SK-N-SH (cell line): ENCODE data around the gene DLG1. TPM values are rescaled to one million over a fixed set of nuclear protein-coding genes. Genes with fewer than 3 reads are reported as not detected.

Experiments used
- CTCF ChIA-PET: fragments of 300-600, 350-600 bp; formaldehyde crosslinking; extraction: SDS; loops from one replicate; lab custom pipeline; 2021; lab: Yijun Ruan, JAX
- POLR2A ChIA-PET: fragments of 350-600 bp; sonication (Branson Sonifier 250); formaldehyde crosslinking; extraction: SDS; loops from one replicate; lab custom pipeline; 2020; ENCODE audit warnings: antibody characterized with exemption, inconsistent platforms; lab: Yijun Ruan, JAX
- DNase-seq: peaks from one replicate; pipeline ENCODE4 v3.0.0; 2012
- H2AFZ ChIP-seq: fragments of 200-600 bp; sonication (generic); 2 replicates; pipeline ENCODE4 v1.8.1; 2016; ENCODE audit warnings: antibody characterized with exemption, mild to moderate bottlenecking, low read depth
- H3F3A ChIP-seq: fragments of 200-600 bp; sonication (generic); replicated peaks from 2 replicates; pipeline ENCODE3; 2016; ENCODE audit warnings: antibody characterized with exemption, mild to moderate bottlenecking; ENCODE audit not compliant: insufficient read depth
- H3K27ac ChIP-seq, 2 experiments: fragments of 200-500 bp in 1 of 2; fragments of 200-600 bp in 1 of 2; sonication (Bioruptor generic) in 1 of 2; sonication (generic), shearing (Covaris generic) in 1 of 2; 2 replicates each; pipeline versions ENCODE4 v1.5.1 to v1.6.1; 2014 to 2016; ENCODE audit warnings: low read depth in 2 of 2, inconsistent platforms in 1 of 2, low read length in 1 of 2, mild to moderate bottlenecking in 1 of 2, mixed read lengths in 1 of 2
- H3K27me3 ChIP-seq: fragments of 200-600 bp; sonication (generic), shearing (Covaris generic); 2 replicates; pipeline ENCODE4 v1.6.1; 2016; ENCODE audit warnings: mixed run types; ENCODE audit not compliant: insufficient read depth
- H3K36me3 ChIP-seq, 2 experiments: fragments of 200-500 bp in 1 of 2; fragments of 200-600 bp in 1 of 2; sonication (Bioruptor generic) in 1 of 2; sonication (generic) in 1 of 2; replicated peaks in 1 of 2; 2 replicates each; pipeline versions ENCODE3 to v1.5.1; 2014 to 2016; ENCODE audit warnings: low read length in 1 of 2, mild to moderate bottlenecking in 1 of 2; ENCODE audit not compliant: insufficient read depth in 2 of 2, control insufficient read depth in 1 of 2
- H3K4me1 ChIP-seq, 2 experiments: fragments of 200-500 bp in 1 of 2; fragments of 200-600 bp in 1 of 2; sonication (Bioruptor generic) in 1 of 2; sonication (generic), shearing (Covaris generic) in 1 of 2; 2 replicates each; pipeline versions ENCODE4 v1.5.1 to v1.6.1; 2014 to 2016; ENCODE audit warnings: low read depth in 1 of 2, low read length in 1 of 2, mixed run types in 1 of 2; ENCODE audit not compliant: insufficient read depth in 2 of 2, control insufficient read depth in 1 of 2
- H3K4me2 ChIP-seq: fragments of 200-600 bp; sonication (generic), shearing (Covaris generic); 2 replicates; pipeline ENCODE4 v1.6.1; 2017; ENCODE audit warnings: mixed run types
- H3K4me3 ChIP-seq, 2 experiments: fragments of 200-500 bp in 1 of 2; fragments of 200-600 bp in 1 of 2; sonication (Bioruptor generic) in 1 of 2; sonication (generic), shearing (Covaris generic) in 1 of 2; 2 replicates each; pipeline versions ENCODE4 v1.5.1 to v1.8.1; 2014 to 2016; ENCODE audit warnings: low read depth in 2 of 2, inconsistent platforms in 1 of 2, low read length in 1 of 2, mild to moderate bottlenecking in 1 of 2, mixed read lengths in 1 of 2, moderate library complexity in 1 of 2
- H3K79me2 ChIP-seq: fragments of 200-600 bp; sonication (generic); 2 replicates; pipeline ENCODE4 v1.8.1; 2017; ENCODE audit warnings: mild to moderate bottlenecking; ENCODE audit not compliant: insufficient read depth
- H3K9ac ChIP-seq: fragments of 200-600 bp; sonication (generic); 2 replicates; pipeline ENCODE4 v1.6.1; 2017; ENCODE audit warnings: mixed run types
- H3K9me2 ChIP-seq: fragments of 200-600 bp; sonication (generic); 2 replicates; pipeline ENCODE4 v1.6.1; 2017; ENCODE audit warnings: mixed run types
- H3K9me3 ChIP-seq: fragments of 200-600 bp; sonication (generic); 2 replicates; pipeline ENCODE4 v1.6.1; 2017; ENCODE audit warnings: mixed run types, mild to moderate bottlenecking, moderate library complexity
- H4K20me1 ChIP-seq: fragments of 200-600 bp; sonication (generic); 2 replicates; pipeline ENCODE4 v1.6.1; 2017; ENCODE audit warnings: mild to moderate bottlenecking, mixed run types; ENCODE audit not compliant: insufficient read depth
- CHD2 ChIP-seq: fragments of 150-350 bp; IDR thresholded peaks from 2 replicates; pipeline ENCODE4 v1.6.1; 2018; ENCODE audit warnings: low read length; ENCODE audit not compliant: partially characterized antibody
- ELF1 ChIP-seq: IDR thresholded peaks from 2 replicates; pipeline ENCODE4 v1.4.0; 2012
- EP300 ChIP-seq, 2 experiments: IDR thresholded peaks; 2 replicates each; pipeline versions ENCODE4 v1.4.0 to v1.6.1; 2012; ENCODE audit warnings: borderline replicate concordance in 1 of 2, low read depth in 1 of 2, low read length in 1 of 2
- FOXJ3 ChIP-seq: sonication (generic); formaldehyde crosslinking; IDR thresholded peaks from 2 replicates; pipeline ENCODE4 v1.5.1; 2020; ENCODE audit warnings: mild to moderate bottlenecking, missing genetic modification reagents
- FOXM1 ChIP-seq: IDR thresholded peaks from 2 replicates; pipeline ENCODE4 v1.4.0; 2012; ENCODE audit warnings: low read depth, mild to moderate bottlenecking
- GATA2 ChIP-seq: sonication (generic); formaldehyde crosslinking; IDR thresholded peaks from 2 replicates; pipeline ENCODE4 v1.5.0; 2020; ENCODE audit warnings: mild to moderate bottlenecking, missing genetic modification reagents
- JUND ChIP-seq: IDR thresholded peaks from 2 replicates; pipeline ENCODE4 v1.4.0; 2012
- MXI1 ChIP-seq: IDR thresholded peaks from 2 replicates; pipeline ENCODE4 v1.6.1; 2012; ENCODE audit warnings: mild to moderate bottlenecking, low read depth, low read length, improper control_type of control experiment
- NFIC ChIP-seq: IDR thresholded peaks from 2 replicates; pipeline ENCODE4 v1.4.0; 2012; ENCODE audit warnings: borderline replicate concordance
- RFX5 ChIP-seq: IDR thresholded peaks from 2 replicates; pipeline ENCODE4 v1.6.1; 2012; ENCODE audit warnings: mild to moderate bottlenecking, improper control_type of control experiment, low read length
- TCF12 ChIP-seq: IDR thresholded peaks from 2 replicates; pipeline ENCODE4 v1.4.0; 2012
- WGBS: methylation state at CpG from one replicate; pipeline ENCODE4 v1.1.6; 2017; ENCODE audit warnings: low lambda C conversion rate; 5-methylcytosine and 5-hydroxymethylcytosine counted together
- polyA plus RNA-seq, 3 experiments: library from polyadenylated mRNA; depleted of rRNA; stranded (reverse); fragments of >200 nt; gene quantifications; 2 replicates each; pipeline ENCODE4 v1.2.3, GENCODE V29; 2012
- TF ChIP-seq, protein P1 (sequence below): IDR thresholded peaks from 2 replicates; pipeline ENCODE4 v1.6.1; 2012; ENCODE audit warnings: mild to moderate bottlenecking, low read depth, low read length, moderate library complexity
- TF ChIP-seq, protein P2 (sequence below): IDR thresholded peaks from 2 replicates; pipeline ENCODE4 v1.4.0; 2012; ENCODE audit warnings: low read depth, borderline replicate concordance
- TF ChIP-seq, protein P3 (sequence below): fragments of 150-350 bp; IDR thresholded peaks from 2 replicates; pipeline ENCODE4 v1.6.1; 2016; ENCODE audit warnings: mild to moderate bottlenecking, low read depth, low read length
- TF ChIP-seq, protein P4 (sequence below): IDR thresholded peaks from 2 replicates; pipeline ENCODE4 v1.4.0; 2012; ENCODE audit warnings: low read depth, borderline replicate concordance

The DLG1 gene
- polyA plus RNA-seq, 1 of the 3 experiments (the other 2 are of a cell fraction) = 16.5 TPM

DNA sequence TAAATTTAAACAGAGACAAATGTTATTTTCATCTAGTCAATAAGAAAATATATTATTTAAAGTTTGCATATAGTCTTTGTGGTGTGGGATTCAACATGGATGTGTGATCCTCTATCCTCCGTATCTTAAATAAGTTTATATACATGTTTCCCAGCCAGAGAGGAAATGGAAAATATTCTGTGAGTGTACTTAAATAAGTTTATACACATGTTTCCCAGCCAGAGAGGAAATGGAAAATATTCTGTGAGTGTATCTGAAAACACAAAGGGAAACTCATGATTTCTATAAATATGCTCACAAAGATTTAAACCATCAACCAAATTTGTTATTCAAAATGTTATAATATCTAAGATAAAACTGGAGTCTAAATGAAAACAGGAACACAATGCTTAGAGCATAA, 158.8 kb downstream of the DLG1 start:
- no peaks in the 10 kb centered on the region for H3K27me3 ChIP-seq
- H3K4me3 ChIP-seq = no peak overlapping the region
- no peaks in the 10 kb centered on the region for H3K4me1 ChIP-seq
- no peaks in the 10 kb centered on the region for H3K9me2 ChIP-seq
- H3K79me2 ChIP-seq = no peaks in the 10 kb centered on the region
- ChIA-PET CTCF (interaction anchor here (1.2 kb wide), 1 partner anchor 110 kb away, joined by 4 read pairs; the partner anchor contains the start of gene MELTF), POLR2A (no interaction called here)
- H3K36me3 ChIP-seq = peaks cover 53 to 69% of the 10 kb centered on the region in 2 experiments
- H4K20me1 ChIP-seq = no peaks in the 10 kb centered on the region
- no peak overlapping the region for H2AFZ ChIP-seq
- no peaks in the 10 kb centered on the region for H3K9me3 ChIP-seq
- H3F3A ChIP-seq = no peaks in the 10 kb centered on the region
- no peak overlapping the region for H3K27ac ChIP-seq
- DNase-seq = no peak
- no peak overlapping the region for H3K9ac ChIP-seq
- no peak for TF ChIP-seq JUND
- no peak for TF ChIP-seq MXI1
- TF ChIP-seq CHD2 = no peak
- TF ChIP-seq, protein P1, sequence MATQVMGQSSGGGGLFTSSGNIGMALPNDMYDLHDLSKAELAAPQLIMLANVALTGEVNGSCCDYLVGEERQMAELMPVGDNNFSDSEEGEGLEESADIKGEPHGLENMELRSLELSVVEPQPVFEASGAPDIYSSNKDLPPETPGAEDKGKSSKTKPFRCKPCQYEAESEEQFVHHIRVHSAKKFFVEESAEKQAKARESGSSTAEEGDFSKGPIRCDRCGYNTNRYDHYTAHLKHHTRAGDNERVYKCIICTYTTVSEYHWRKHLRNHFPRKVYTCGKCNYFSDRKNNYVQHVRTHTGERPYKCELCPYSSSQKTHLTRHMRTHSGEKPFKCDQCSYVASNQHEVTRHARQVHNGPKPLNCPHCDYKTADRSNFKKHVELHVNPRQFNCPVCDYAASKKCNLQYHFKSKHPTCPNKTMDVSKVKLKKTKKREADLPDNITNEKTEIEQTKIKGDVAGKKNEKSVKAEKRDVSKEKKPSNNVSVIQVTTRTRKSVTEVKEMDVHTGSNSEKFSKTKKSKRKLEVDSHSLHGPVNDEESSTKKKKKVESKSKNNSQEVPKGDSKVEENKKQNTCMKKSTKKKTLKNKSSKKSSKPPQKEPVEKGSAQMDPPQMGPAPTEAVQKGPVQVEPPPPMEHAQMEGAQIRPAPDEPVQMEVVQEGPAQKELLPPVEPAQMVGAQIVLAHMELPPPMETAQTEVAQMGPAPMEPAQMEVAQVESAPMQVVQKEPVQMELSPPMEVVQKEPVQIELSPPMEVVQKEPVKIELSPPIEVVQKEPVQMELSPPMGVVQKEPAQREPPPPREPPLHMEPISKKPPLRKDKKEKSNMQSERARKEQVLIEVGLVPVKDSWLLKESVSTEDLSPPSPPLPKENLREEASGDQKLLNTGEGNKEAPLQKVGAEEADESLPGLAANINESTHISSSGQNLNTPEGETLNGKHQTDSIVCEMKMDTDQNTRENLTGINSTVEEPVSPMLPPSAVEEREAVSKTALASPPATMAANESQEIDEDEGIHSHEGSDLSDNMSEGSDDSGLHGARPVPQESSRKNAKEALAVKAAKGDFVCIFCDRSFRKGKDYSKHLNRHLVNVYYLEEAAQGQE = no peak
- TF ChIP-seq FOXM1 = no peak
- TF ChIP-seq, protein P2, sequence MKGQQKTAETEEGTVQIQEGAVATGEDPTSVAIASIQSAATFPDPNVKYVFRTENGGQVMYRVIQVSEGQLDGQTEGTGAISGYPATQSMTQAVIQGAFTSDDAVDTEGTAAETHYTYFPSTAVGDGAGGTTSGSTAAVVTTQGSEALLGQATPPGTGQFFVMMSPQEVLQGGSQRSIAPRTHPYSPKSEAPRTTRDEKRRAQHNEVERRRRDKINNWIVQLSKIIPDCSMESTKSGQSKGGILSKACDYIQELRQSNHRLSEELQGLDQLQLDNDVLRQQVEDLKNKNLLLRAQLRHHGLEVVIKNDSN = no peak
- no peak for TF ChIP-seq GATA2 (CRISPR knock-in tag)
- TF ChIP-seq EP300 (IDR thresholded peaks at IDR 0.05; ENCODE audit: borderline replicate concordance in 1 of 2, low read depth in 1 of 2, low read length in 1 of 2) = no peak
- no peak overlapping the region for H3K4me2 ChIP-seq
- WGBS = 95% methylated on average over 1 of the region's 1 CpG

DNA sequence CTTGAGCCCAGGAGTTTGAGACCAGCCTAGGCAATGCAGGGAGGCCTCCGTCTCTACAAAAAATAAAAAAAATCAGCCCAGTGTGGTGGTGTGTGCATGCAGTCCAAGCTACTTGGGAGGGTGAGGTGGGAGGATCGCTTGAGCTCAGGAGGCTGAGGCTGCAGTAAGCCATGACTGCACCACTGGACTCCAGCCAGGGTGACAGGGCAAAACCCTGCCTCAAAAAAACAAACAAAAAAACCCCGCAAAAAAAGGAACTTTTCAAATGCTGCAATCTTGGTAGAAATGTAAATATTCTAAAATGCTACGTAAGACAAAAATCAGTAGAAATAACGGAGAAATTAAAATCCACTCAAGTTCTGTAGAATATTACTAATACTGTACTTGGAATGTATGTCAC, 160.7 kb downstream of the DLG1 start:
- H3K9me3 ChIP-seq = no peaks in the 10 kb centered on the region
- POLR2A ChIA-PET = no interaction called here
- no peaks in the 10 kb centered on the region for H3K27me3 ChIP-seq
- H3K9ac ChIP-seq = no peak overlapping the region
- no peaks in the 10 kb centered on the region for H4K20me1 ChIP-seq
- 96% methylated on average over 5 of the region's 5 CpGs for whole genome bisulfite sequencing
- H3K4me2 ChIP-seq = no peak overlapping the region
- no peaks in the 10 kb centered on the region for H3K9me2 ChIP-seq
- H3K36me3 ChIP-seq = peaks cover 68 to 77% of the 10 kb centered on the region in 2 experiments
- H3K79me2 ChIP-seq = no peaks in the 10 kb centered on the region
- H3K4me1 ChIP-seq = no peaks in the 10 kb centered on the region
- H2AFZ ChIP-seq = no peak overlapping the region
- CTCF ChIA-PET = interaction anchor here (1.0 kb wide), 2 partner anchors 45 to 50 kb away, joined by 3 read pairs; no protein-coding TSS in a partner anchor
- DNase-seq = no peak
- no peak overlapping the region for H3K4me3 ChIP-seq
- no peak overlapping the region for H3K27ac ChIP-seq
- H3F3A ChIP-seq = no peaks in the 10 kb centered on the region
- TF ChIP-seq RFX5 (no peak), FOXM1 (no peak), ELF1 (no peak), FOXJ3 (no peak), TCF12 (no peak), NFIC (no peak)
- TF ChIP-seq, protein P1 = no peak
- TF ChIP-seq, protein P3, sequence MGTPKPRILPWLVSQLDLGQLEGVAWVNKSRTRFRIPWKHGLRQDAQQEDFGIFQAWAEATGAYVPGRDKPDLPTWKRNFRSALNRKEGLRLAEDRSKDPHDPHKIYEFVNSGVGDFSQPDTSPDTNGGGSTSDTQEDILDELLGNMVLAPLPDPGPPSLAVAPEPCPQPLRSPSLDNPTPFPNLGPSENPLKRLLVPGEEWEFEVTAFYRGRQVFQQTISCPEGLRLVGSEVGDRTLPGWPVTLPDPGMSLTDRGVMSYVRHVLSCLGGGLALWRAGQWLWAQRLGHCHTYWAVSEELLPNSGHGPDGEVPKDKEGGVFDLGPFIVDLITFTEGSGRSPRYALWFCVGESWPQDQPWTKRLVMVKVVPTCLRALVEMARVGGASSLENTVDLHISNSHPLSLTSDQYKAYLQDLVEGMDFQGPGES = no peak
- TF ChIP-seq, protein P4, sequence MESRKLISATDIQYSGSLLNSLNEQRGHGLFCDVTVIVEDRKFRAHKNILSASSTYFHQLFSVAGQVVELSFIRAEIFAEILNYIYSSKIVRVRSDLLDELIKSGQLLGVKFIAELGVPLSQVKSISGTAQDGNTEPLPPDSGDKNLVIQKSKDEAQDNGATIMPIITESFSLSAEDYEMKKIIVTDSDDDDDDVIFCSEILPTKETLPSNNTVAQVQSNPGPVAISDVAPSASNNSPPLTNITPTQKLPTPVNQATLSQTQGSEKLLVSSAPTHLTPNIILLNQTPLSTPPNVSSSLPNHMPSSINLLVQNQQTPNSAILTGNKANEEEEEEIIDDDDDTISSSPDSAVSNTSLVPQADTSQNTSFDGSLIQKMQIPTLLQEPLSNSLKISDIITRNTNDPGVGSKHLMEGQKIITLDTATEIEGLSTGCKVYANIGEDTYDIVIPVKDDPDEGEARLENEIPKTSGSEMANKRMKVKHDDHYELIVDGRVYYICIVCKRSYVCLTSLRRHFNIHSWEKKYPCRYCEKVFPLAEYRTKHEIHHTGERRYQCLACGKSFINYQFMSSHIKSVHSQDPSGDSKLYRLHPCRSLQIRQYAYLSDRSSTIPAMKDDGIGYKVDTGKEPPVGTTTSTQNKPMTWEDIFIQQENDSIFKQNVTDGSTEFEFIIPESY = no peak
